Parathyroid adenoma (tissue), 2 donors: ENCODE measurements around the gene CKAP2L.

Experiments
- H2AFZ ChIP-seq: fragments of 300-600 bp; sonication (generic); one replicate; pipeline ENCODE4 v1.7.0; 2017; ENCODE audit warnings: antibody characterized with exemption, mild to moderate bottlenecking
- H3K27ac ChIP-seq: fragments of 300-600 bp; sonication (generic); one replicate; pipeline ENCODE4 v1.7.0; 2017
- H3K27me3 ChIP-seq: fragments of 300-600 bp; sonication (generic); one replicate; pipeline ENCODE4 v1.7.0; 2017; ENCODE audit warnings: low read length; ENCODE audit not compliant: control insufficient read depth, insufficient read depth
- H3K36me3 ChIP-seq: fragments of 300-600 bp; sonication (generic); one replicate; pipeline ENCODE4 v1.7.0; 2017; ENCODE audit warnings: low read length; ENCODE audit not compliant: control insufficient read depth, insufficient read depth
- H3K4me1 ChIP-seq: fragments of 300-600 bp; sonication (generic); one replicate; pipeline ENCODE4 v1.7.0; 2017; ENCODE audit warnings: control low read depth
- H3K4me2 ChIP-seq: fragments of 300-600 bp; sonication (generic); one replicate; pipeline ENCODE4 v1.7.0; 2017; ENCODE audit warnings: low read length
- H3K4me3 ChIP-seq: fragments of 300-600 bp; sonication (generic); one replicate; pipeline ENCODE4 v1.7.0; 2017; ENCODE audit warnings: low read depth, low read length
- H3K79me2 ChIP-seq: fragments of 300-600 bp; sonication (generic); one replicate; pipeline ENCODE4 v1.7.0; 2017; ENCODE audit warnings: control low read depth
- H3K9ac ChIP-seq: fragments of 300-600 bp; sonication (generic); one replicate; pipeline ENCODE4 v1.7.0; 2017; ENCODE audit warnings: mild to moderate bottlenecking
- H3K9me3 ChIP-seq: fragments of 300-600 bp; sonication (generic); one replicate; pipeline ENCODE4 v1.7.0; 2017; ENCODE audit warnings: low read length; ENCODE audit not compliant: control insufficient read depth
- TF ChIP-seq, protein P1 (sequence below): fragments of 300-600 bp; sonication (generic); IDR thresholded peaks from one replicate; pipeline ENCODE4 v1.7.0; 2017; ENCODE audit warnings: antibody characterized with exemption, mild to moderate bottlenecking
- donor health status: primary hyperparathyroidism.

The CKAP2L gene

DNA sequence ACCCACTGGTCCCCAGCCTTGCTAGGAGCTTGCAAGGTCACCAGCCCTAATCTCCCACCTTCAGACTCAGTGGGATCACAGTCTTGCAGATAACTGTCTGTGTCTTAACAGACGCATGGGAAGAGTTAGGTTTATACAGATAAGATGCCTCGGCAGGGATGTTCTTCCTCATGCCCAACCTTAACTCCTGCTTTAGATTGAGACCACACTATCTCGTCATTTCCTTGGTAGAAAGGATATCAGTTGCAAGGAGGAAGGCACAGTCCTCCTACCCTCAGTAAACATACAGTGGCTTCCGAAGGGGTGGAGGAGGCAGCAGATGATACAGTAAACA is 36.4 kb downstream of the CKAP2L start:
- H3K4me2 ChIP-seq = no peak overlapping the region
- H3K9me3 ChIP-seq = no peaks in the 10 kb centered on the region
- no peaks in the 10 kb centered on the region for H3K27me3 ChIP-seq
- no peak overlapping the region for H3K27ac ChIP-seq
- no peak overlapping the region for H3K9ac ChIP-seq
- peaks cover 5% of the 10 kb centered on the region for H3K4me1 ChIP-seq
- no peaks in the 10 kb centered on the region for H3K79me2 ChIP-seq
- TF ChIP-seq, protein P1, sequence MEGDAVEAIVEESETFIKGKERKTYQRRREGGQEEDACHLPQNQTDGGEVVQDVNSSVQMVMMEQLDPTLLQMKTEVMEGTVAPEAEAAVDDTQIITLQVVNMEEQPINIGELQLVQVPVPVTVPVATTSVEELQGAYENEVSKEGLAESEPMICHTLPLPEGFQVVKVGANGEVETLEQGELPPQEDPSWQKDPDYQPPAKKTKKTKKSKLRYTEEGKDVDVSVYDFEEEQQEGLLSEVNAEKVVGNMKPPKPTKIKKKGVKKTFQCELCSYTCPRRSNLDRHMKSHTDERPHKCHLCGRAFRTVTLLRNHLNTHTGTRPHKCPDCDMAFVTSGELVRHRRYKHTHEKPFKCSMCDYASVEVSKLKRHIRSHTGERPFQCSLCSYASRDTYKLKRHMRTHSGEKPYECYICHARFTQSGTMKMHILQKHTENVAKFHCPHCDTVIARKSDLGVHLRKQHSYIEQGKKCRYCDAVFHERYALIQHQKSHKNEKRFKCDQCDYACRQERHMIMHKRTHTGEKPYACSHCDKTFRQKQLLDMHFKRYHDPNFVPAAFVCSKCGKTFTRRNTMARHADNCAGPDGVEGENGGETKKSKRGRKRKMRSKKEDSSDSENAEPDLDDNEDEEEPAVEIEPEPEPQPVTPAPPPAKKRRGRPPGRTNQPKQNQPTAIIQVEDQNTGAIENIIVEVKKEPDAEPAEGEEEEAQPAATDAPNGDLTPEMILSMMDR = no peak
- H3K36me3 ChIP-seq = no peaks in the 10 kb centered on the region
- H2AFZ ChIP-seq = no peak overlapping the region
- H3K4me3 ChIP-seq = no peak overlapping the region

DNA sequence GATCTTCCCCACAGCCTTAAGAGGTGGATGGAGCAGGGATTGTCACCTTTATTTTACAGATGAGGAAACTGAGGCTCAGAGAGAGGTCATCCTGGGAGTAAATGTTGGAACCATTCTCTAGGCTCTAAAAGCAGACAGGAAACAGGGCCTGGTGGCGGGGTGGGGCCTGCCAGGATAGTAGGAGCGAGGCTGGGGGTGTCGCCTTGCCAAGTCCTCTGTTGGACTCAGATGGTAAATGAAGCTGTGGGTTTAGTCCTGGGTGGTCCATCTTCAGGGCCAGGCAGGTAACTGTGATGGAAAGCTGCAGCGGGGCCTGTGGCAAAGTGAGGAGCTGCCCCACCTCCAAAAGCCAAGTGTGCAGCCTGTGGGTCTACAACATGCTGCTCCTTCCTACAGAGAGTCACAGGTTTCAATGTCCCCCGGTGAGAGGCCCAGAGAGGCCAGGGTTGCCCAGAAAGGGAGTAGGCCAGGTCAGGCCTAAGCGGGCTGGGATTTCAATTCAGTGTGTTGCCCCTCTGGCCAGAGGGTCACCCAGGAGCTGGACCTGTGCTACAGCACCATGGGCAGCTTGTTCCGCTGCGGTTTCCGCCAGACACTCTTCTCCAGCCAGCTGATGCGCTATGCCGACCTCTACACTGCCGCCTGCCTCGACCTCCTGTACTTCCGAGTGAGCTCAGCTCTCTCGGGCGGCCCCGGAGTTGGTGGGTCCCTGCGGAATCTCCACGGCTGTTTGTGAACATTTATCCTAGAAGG is 37.0 kb downstream of the CKAP2L start:
- H3K36me3 ChIP-seq = no peaks in the 10 kb centered on the region

DNA sequence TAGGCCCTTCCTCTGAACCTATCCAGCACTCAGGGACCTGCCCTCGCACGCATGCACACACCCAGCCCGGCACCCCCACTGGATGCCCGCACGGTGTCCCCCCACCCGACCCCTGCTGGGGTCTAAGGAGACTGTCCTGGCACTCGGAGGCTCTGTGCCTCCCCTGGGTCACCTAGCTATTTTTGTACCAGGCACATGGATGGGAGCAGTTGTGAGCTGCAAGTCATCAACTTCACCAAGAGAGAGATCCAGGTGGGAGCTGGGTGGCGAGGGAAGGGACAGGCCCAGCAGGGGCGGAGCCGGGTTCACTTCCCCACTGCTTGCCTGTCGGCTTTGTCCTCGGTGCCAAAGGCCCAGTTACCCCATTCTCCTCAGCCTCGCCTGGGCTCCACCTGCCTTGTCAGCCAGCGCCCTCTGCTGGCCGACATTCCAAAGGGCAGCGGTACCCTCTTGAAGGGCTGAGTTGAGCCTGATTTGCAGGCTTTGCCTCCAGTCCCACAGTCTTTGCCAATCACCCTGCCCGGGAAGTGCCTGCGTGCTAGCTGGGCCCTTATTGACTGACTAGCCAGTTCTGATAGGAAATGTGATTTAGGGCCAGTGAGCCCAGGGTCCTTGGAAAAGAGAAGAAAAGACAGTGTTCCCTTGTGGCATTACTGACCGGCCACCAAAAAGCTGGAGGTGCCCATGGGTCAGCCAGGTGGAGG is 37.8 kb downstream of the CKAP2L start:
- TF ChIP-seq, protein P1 = peak; percentile 98
- Histone ChIP-seq H3K27ac (no peak overlapping the region), H3K4me2 (no peak overlapping the region)

More for the DNA sequence above, 37.0 kb downstream of the CKAP2L start:
- Histone ChIP-seq H3K4me2 (no peak overlapping the region), H3K27me3 (no peaks in the 10 kb centered on the region), H2AFZ (no peak overlapping the region), H3K4me3 (no peak overlapping the region), H3K4me1 (peaks cover 5% of the 10 kb centered on the region), H3K79me2 (no peaks in the 10 kb centered on the region), H3K9me3 (no peaks in the 10 kb centered on the region), H3K27ac (no peak overlapping the region), H3K9ac (no peak overlapping the region)
- TF ChIP-seq, protein P1 = no peak

DNA sequence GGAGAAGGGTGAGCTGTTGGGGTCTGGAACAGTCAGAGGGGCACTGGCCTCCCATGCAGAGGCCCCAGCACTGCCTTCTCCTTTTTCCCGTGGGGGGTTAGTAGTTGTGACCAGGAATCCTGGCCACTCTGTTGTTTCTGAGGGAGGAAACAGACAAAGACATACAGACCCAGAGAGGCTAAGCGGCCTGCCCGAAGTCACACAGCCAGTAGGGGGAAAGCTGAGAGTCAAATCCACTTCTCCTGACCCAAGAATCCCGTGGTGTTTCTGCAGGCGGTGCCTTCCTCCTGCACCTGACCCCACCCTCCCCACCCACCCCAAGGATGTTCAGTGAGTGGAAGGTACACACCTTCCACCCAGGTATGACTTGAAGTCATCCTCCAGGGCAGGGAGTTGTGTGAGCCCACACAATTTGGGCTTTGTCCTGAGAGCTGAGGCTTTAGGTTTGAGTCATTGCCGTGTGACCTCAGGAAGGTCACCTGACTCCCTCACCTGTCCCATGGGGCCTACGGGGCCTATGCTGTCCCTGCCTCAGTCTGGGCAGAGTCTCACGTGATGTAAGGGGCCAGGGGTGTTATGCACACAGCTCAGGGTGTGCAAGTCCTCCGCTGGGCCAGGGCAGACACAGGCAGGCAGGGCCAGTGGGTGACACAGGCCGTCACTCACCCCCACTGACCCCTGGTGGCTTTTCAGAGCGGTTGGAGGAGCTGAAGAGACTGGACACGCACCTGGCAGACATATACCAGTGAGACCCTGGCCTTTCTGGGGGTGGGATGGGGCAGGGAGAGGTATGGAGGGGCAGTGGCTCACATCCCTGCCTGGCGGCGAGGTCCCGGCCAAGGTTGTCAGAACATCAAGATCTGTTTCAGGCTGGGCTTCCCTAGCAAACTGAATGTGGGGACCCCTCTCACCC is 38.6 kb downstream of the CKAP2L start:
- Histone ChIP-seq H3K27ac (no peak overlapping the region), H3K4me2 (no peak overlapping the region), H3K4me1 (peaks cover 5% of the 10 kb centered on the region), H3K9me3 (no peaks in the 10 kb centered on the region), H3K36me3 (no peaks in the 10 kb centered on the region), H3K4me3 (no peak overlapping the region), H3K79me2 (no peaks in the 10 kb centered on the region), H2AFZ (no peak overlapping the region), H3K9ac (no peak overlapping the region), H3K27me3 (no peaks in the 10 kb centered on the region)
- TF ChIP-seq, protein P1 = no peak

More for the DNA sequence above, 37.8 kb downstream of the CKAP2L start:
- no peaks in the 10 kb centered on the region for H3K36me3 ChIP-seq
- no peak overlapping the region for H3K9ac ChIP-seq
- no peaks in the 10 kb centered on the region for H3K9me3 ChIP-seq
- peaks cover 5% of the 10 kb centered on the region for H3K4me1 ChIP-seq
- H3K27me3 ChIP-seq = no peaks in the 10 kb centered on the region
- peak overlapping the region; percentile 83 for H2AFZ ChIP-seq
- no peaks in the 10 kb centered on the region for H3K79me2 ChIP-seq
- H3K4me3 ChIP-seq = no peak overlapping the region
